HL-60 (cell line): ENCODE data around the gene SLC38A9.

Source experiments
- DNase-seq, 2 experiments: peaks; one replicate each; pipeline ENCODE4 v3.0.0-alpha.2; 2010 to 2020; ENCODE audit warnings: low read depth in 1 of 2, low spot score in 1 of 2
- H3K27ac ChIP-seq: fragments of 250-450 bp; sonication (Bioruptor Pico); replicated peaks from 2 replicates; pipeline ENCODE4 v1.5.1; 2020; ENCODE audit warnings: mild to moderate bottlenecking, moderate library complexity
- H3K27me3 ChIP-seq: fragments of 250-450 bp; sonication (Bioruptor Pico); 2 replicates; pipeline ENCODE4 v1.5.1; 2021; ENCODE audit warnings: mild to moderate bottlenecking, moderate library complexity; ENCODE audit not compliant: insufficient read depth, poor library complexity, severe bottlenecking
- H3K4me3 ChIP-seq: replicated peaks from 2 replicates; pipeline ENCODE4 v1.5.1; 2011; ENCODE audit warnings: mild to moderate bottlenecking, control low read depth, low read length; ENCODE audit not compliant: insufficient read depth
- GABPA ChIP-seq: IDR thresholded peaks from 2 replicates; pipeline ENCODE4 v1.6.1; 2012; ENCODE audit warnings: low read depth
- POLR2AphosphoS5 ChIP-seq: IDR thresholded peaks from 2 replicates; pipeline ENCODE4 v1.6.1; 2012; ENCODE audit warnings: low read depth
- SPI1 ChIP-seq: IDR thresholded peaks from 2 replicates; pipeline ENCODE4 v1.6.1; 2012; ENCODE audit warnings: low read depth, mild to moderate bottlenecking, borderline replicate concordance
- TF ChIP-seq, protein P1 (sequence below): IDR thresholded peaks from 2 replicates; pipeline ENCODE4 v1.6.1; 2012; ENCODE audit warnings: low read depth; ENCODE audit not compliant: insufficient replicate concordance
- TF ChIP-seq, protein P2 (sequence below): IDR thresholded peaks from one replicate; pipeline ENCODE4 v1.5.1; 2011; ENCODE audit warnings: low read length, control low read depth, inconsistent platforms; ENCODE audit not compliant: insufficient read depth

The SLC38A9 gene

GRCh38 chr5:55636177-55636576 lies 75.9 kb downstream of the SLC38A9 start:
- no peak for DNase-seq
- H3K4me3 ChIP-seq = no peak overlapping the region
- H3K27ac ChIP-seq = no peak overlapping the region
- TF ChIP-seq POLR2AphosphoS5 = no peak
- TF ChIP-seq GABPA = no peak
- TF ChIP-seq, protein P1, sequence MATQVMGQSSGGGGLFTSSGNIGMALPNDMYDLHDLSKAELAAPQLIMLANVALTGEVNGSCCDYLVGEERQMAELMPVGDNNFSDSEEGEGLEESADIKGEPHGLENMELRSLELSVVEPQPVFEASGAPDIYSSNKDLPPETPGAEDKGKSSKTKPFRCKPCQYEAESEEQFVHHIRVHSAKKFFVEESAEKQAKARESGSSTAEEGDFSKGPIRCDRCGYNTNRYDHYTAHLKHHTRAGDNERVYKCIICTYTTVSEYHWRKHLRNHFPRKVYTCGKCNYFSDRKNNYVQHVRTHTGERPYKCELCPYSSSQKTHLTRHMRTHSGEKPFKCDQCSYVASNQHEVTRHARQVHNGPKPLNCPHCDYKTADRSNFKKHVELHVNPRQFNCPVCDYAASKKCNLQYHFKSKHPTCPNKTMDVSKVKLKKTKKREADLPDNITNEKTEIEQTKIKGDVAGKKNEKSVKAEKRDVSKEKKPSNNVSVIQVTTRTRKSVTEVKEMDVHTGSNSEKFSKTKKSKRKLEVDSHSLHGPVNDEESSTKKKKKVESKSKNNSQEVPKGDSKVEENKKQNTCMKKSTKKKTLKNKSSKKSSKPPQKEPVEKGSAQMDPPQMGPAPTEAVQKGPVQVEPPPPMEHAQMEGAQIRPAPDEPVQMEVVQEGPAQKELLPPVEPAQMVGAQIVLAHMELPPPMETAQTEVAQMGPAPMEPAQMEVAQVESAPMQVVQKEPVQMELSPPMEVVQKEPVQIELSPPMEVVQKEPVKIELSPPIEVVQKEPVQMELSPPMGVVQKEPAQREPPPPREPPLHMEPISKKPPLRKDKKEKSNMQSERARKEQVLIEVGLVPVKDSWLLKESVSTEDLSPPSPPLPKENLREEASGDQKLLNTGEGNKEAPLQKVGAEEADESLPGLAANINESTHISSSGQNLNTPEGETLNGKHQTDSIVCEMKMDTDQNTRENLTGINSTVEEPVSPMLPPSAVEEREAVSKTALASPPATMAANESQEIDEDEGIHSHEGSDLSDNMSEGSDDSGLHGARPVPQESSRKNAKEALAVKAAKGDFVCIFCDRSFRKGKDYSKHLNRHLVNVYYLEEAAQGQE = no peak
- TF ChIP-seq, protein P2, sequence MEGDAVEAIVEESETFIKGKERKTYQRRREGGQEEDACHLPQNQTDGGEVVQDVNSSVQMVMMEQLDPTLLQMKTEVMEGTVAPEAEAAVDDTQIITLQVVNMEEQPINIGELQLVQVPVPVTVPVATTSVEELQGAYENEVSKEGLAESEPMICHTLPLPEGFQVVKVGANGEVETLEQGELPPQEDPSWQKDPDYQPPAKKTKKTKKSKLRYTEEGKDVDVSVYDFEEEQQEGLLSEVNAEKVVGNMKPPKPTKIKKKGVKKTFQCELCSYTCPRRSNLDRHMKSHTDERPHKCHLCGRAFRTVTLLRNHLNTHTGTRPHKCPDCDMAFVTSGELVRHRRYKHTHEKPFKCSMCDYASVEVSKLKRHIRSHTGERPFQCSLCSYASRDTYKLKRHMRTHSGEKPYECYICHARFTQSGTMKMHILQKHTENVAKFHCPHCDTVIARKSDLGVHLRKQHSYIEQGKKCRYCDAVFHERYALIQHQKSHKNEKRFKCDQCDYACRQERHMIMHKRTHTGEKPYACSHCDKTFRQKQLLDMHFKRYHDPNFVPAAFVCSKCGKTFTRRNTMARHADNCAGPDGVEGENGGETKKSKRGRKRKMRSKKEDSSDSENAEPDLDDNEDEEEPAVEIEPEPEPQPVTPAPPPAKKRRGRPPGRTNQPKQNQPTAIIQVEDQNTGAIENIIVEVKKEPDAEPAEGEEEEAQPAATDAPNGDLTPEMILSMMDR = no peak
- TF ChIP-seq SPI1 = no peak
- no peaks in the 10 kb centered on the region for H3K27me3 ChIP-seq

DNA sequence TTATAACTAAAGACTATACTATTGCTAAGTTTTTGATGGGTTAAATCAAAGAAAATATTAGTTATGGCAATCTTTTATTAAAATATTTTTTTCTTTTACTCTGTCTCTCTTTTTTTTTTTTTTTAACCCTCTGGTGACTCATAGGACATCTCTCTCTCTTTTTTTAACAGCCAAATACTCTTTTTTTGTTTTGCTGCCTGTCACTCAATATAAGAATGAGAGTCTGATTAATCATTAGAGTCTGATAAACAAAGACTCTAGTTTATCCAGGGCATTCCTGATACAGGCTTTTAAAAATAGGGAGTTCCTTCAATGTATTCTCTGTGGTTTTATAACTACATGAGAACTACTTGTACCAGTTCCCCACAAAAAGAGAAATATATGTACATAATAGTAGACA lies 77.3 kb downstream of the SLC38A9 start:
- TF ChIP-seq SPI1 = no peak
- TF ChIP-seq GABPA = no peak
- TF ChIP-seq, protein P2 = no peak
- TF ChIP-seq, protein P1 = no peak
- TF ChIP-seq POLR2AphosphoS5 = no peak
- Histone ChIP-seq H3K27ac (no peak overlapping the region), H3K4me3 (no peak overlapping the region), H3K27me3 (no peaks in the 10 kb centered on the region)
- no peak for DNase-seq

DNA sequence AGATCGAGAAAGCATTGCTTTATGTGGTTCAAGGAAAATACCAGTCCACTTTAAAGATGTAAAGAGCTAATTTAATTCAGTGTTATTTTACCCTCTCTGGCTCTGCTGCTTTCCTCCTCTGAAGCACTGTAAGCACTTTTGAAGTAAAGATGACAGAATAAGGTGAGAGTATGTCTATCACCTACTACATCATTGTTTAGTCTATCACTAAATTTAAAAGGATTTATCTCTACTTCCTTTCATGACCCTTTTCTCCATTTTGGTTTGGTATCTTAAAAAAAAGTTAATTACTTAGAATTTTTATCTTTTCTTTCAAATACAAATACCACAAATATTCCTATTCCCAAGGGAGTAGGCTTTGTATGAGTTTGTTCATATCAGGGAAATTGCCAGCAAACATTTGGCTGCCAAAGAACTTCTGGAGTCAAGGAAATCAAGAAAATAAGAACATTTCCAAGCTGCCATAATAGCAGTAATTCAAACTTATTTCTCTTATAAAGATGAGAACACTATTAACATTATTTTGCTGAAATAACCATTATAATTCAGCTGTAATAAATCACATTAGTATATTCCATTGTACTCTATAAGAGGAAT lies 77.8 kb downstream of the SLC38A9 start:
- H3K27ac ChIP-seq = no peak overlapping the region
- TF ChIP-seq POLR2AphosphoS5 (no peak), GABPA (no peak), SPI1 (no peak)
- TF ChIP-seq, protein P2 = no peak
- TF ChIP-seq, protein P1 = no peak
- H3K27me3 ChIP-seq = no peaks in the 10 kb centered on the region
- no peak for DNase-seq
- H3K4me3 ChIP-seq = no peak overlapping the region
